RWPE2 (cell line): Measurements from ENCODE around the gene SORCS2.
"Not testable (repeated sequence)": the region's sequence is repeated elsewhere in the genome, so short reads cannot be mapped to it uniquely, and the experiment has no call there.

Experiments
- ATAC-seq: fragments of 200-7000 bp; cut with Tn5 transposase; 3 replicates; pipeline ENCODE4 v1.9.1; 2021; ENCODE audit warnings: low read depth
- DNase-seq: peaks from one replicate; pipeline ENCODE4 v3.0.0-alpha.2; 2020; ENCODE audit warnings: low spot score
- H3K27ac ChIP-seq: fragments of 450-650 bp; 2 replicates; pipeline ENCODE4 v1.5.1; 2017; ENCODE audit warnings: mild to moderate bottlenecking; ENCODE audit not compliant: poor library complexity, severe bottlenecking
- H3K27me3 ChIP-seq: fragments of 250-450 bp; sonication (Bioruptor Pico); 2 replicates; pipeline ENCODE4 v1.5.1; 2021; ENCODE audit warnings: mild to moderate bottlenecking, moderate library complexity; ENCODE audit not compliant: insufficient read depth, poor library complexity, severe bottlenecking
- H3K36me3 ChIP-seq: fragments of 250-450 bp; sonication (Bioruptor Pico); 2 replicates; pipeline ENCODE4 v1.5.1; 2020; ENCODE audit warnings: low read depth, mild to moderate bottlenecking, moderate library complexity
- H3K4me1 ChIP-seq: fragments of 250-450 bp; sonication (Bioruptor Pico); 2 replicates; pipeline ENCODE4 v1.5.1; 2021; ENCODE audit warnings: mild to moderate bottlenecking, moderate library complexity; ENCODE audit not compliant: insufficient read depth, poor library complexity, severe bottlenecking
- H3K4me3 ChIP-seq: fragments of 250-450 bp; sonication (Bioruptor Pico); 2 replicates; pipeline ENCODE4 v1.5.1; 2021; ENCODE audit warnings: mild to moderate bottlenecking, moderate library complexity; ENCODE audit not compliant: severe bottlenecking
- H3K9me3 ChIP-seq: fragments of 250-450 bp; sonication (Bioruptor Pico); 2 replicates; pipeline ENCODE4 v1.5.1; 2021; ENCODE audit warnings: mild to moderate bottlenecking, moderate library complexity; ENCODE audit not compliant: severe bottlenecking
- CTCF ChIP-seq: fragments of 450-650 bp; IDR thresholded peaks from one replicate; pipeline ENCODE4 v1.5.1; 2017; ENCODE audit warnings: mild to moderate bottlenecking, moderate library complexity; ENCODE audit not compliant: poor library complexity, severe bottlenecking

The SORCS2 gene

GRCh38 chr4:7160439-7160838, 31.9 kb upstream of the SORCS2 start:
- DNase-seq (no peak), ATAC-seq (no peak)
- TF ChIP-seq CTCF, result no peak
- Histone ChIP-seq H3K4me1 (peaks cover 4% of the 10 kb centered on the region), H3K9me3 (no peaks in the 10 kb centered on the region), H3K36me3 (no peaks in the 10 kb centered on the region), H3K27me3 (no peaks in the 10 kb centered on the region), H3K4me3 (no peak overlapping the region), H3K27ac (no peak overlapping the region)

- H3K27me3 ChIP-seq, result no peaks in the 10 kb centered on the region
- no peaks in the 10 kb centered on the region for H3K9me3 ChIP-seq
- no peak for ATAC-seq
- H3K4me3 ChIP-seq, result no peak overlapping the region
- no peak for TF ChIP-seq CTCF
- H3K36me3 ChIP-seq, result no peaks in the 10 kb centered on the region
- DNase-seq, result no peak
- no peak overlapping the region for H3K27ac ChIP-seq
- peaks cover under 1% of the 10 kb centered on the region for H3K4me1 ChIP-seq
Observed at GRCh38 chr4:7160951-7161440, 31.3 kb upstream of the SORCS2 start.

GRCh38 chr4:7161721-7162214, 30.6 kb upstream of the SORCS2 start:
- Histone ChIP-seq H3K9me3 (no peaks in the 10 kb centered on the region), H3K27me3 (no peaks in the 10 kb centered on the region), H3K27ac (no peak overlapping the region), H3K36me3 (no peaks in the 10 kb centered on the region), H3K4me3 (no peak overlapping the region), H3K4me1 (no peaks in the 10 kb centered on the region)
- DNase-seq, result no peak
- no peak for ATAC-seq
- no peak for TF ChIP-seq CTCF

GRCh38 chr4:7165056-7165873, 27.1 kb upstream of the SORCS2 start:
- H3K4me1 ChIP-seq, H3K9me3 ChIP-seq, H3K27ac ChIP-seq, H3K4me3 ChIP-seq, H3K36me3 ChIP-seq, ATAC-seq, H3K27me3 ChIP-seq: not testable (repeated sequence)
- DNase-seq, result peak; percentile 2

- H3K36me3 ChIP-seq, result no peaks in the 10 kb centered on the region
- no peaks in the 10 kb centered on the region for H3K27me3 ChIP-seq
- no peak overlapping the region for H3K27ac ChIP-seq
- DNase-seq, result no peak
- ATAC-seq, result no peak
- H3K4me3 ChIP-seq, result no peak overlapping the region
- TF ChIP-seq CTCF, result no peak
- no peaks in the 10 kb centered on the region for H3K9me3 ChIP-seq
- H3K4me1 ChIP-seq, result no peaks in the 10 kb centered on the region
Observed at GRCh38 chr4:7165874-7166201, 26.5 kb upstream of the SORCS2 start.
